OCI-LY3 (cell line): ENCODE measurements around the gene RALY.

ENCODE experiments used
- EZH2phosphoT487 ChIP-seq: fragments of 200-600 bp; shearing (Covaris generic); IDR thresholded peaks from 2 replicates; pipeline ENCODE4 v1.6.1; 2018; ENCODE audit warnings: antibody characterized with exemption, mixed run types, low read depth
- TF ChIP-seq, protein P1 (sequence below): fragments of 200-600, 300-600 bp; sonication (generic); IDR thresholded peaks from 2 replicates; pipeline ENCODE4 v1.5.1; 2014; ENCODE audit warnings: antibody characterized with exemption, low read length, low read depth

- TF ChIP-seq, protein P1, sequence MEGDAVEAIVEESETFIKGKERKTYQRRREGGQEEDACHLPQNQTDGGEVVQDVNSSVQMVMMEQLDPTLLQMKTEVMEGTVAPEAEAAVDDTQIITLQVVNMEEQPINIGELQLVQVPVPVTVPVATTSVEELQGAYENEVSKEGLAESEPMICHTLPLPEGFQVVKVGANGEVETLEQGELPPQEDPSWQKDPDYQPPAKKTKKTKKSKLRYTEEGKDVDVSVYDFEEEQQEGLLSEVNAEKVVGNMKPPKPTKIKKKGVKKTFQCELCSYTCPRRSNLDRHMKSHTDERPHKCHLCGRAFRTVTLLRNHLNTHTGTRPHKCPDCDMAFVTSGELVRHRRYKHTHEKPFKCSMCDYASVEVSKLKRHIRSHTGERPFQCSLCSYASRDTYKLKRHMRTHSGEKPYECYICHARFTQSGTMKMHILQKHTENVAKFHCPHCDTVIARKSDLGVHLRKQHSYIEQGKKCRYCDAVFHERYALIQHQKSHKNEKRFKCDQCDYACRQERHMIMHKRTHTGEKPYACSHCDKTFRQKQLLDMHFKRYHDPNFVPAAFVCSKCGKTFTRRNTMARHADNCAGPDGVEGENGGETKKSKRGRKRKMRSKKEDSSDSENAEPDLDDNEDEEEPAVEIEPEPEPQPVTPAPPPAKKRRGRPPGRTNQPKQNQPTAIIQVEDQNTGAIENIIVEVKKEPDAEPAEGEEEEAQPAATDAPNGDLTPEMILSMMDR = no peak
- TF ChIP-seq EZH2phosphoT487 = no peak
Observed at GRCh38 chr20:33979094-33979493, 14.6 kb upstream of the RALY start.
